HG03432 (cell line): Measurements from ENCODE around the gene EXOSC5.
"Not testable (repeated sequence)": the region's sequence is repeated elsewhere in the genome, so short reads cannot be mapped to it uniquely, and the experiment has no call there.

Source experiments
- ATAC-seq: cut with Tn5 transposase; IDR thresholded peaks from one replicate; pipeline ENCODE4 v1.9.1; 2021; ENCODE audit warnings: mild to moderate bottlenecking, moderate library complexity; ENCODE audit not compliant: unreplicated experiment

EXOSC5 gene

DNA sequence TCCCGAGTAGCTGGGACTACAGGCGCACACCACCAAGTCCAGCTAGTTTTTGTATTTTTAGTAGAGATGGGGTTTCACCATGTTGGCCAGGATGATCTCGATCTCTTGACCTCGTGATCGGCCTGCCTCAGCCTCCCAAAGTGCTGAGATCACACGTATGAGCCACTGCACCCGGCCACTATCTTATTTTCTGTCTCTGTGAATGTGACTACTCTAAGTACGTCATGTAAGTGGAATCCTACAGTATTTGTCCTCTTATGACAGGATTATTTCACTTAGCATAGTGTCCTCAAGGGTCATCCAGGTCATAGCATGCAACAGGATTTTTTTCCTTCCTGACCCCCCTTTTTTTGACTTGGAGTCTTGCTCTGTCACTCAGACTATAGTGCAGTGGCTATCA lies 25.6 kb downstream of the EXOSC5 start:
- ATAC-seq, result no peak

DNA sequence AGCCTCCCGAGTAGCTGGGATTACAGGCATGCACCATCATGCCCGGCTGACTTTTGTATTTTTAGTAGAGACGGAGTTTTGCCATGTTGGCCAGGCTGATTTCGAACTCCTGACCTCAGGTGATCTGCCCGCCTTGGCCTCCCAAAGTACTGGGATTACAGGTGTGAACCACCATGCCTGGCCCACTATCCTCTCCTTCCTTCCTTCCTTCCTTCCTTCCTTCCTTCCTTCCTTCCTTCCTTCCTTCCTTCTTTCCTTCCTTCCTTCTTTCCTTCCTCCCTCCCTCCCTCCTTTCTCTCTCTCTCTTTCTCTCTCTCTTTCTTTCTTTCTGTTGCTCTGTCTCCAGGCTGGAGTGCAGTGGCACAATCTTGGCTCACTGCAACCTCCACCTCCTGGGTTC lies 26.0 kb downstream of the EXOSC5 start:
- not testable (repeated sequence) for ATAC-seq

DNA sequence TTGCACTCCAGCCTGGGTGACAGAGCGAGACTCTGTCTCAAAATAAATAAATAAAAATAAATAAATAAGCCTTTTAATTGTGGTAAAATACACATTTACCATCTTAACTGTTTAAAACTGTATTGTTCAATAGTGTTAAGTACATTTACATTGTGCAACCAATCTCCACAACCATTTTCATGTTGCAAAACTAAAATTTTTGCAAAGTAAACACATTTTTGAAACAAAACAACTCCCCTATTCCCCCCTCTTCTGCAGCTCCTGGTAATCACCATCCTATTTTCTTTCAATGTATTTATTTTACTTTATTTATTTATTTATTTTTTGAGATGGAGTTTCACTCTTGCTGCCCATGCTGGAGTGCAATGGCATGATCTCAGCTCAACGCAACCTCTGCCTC lies 27.4 kb downstream of the EXOSC5 start:
- ATAC-seq, result no peak

DNA sequence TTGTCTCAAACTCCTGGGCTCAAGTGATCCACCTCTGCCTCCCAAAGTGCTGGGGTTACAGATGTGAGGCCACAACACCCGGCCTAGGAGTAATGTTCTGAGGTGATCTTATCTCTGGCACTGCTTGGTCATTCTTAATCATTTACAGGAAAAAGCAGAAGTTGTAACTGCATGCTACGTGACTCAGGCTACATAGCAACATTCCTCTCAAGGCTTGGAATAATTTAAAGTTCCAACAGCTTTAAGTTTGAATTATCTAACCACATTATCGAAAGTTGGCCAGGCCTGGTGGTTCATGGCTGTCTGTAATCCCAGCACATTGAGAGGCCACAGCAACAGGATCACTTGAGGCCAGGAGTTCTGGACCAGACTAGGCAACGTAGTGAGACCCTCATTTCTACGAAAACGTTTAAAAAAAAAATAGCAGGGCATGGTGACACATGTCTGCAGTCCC lies 29.3 kb downstream of the EXOSC5 start:
- no peak for ATAC-seq

DNA sequence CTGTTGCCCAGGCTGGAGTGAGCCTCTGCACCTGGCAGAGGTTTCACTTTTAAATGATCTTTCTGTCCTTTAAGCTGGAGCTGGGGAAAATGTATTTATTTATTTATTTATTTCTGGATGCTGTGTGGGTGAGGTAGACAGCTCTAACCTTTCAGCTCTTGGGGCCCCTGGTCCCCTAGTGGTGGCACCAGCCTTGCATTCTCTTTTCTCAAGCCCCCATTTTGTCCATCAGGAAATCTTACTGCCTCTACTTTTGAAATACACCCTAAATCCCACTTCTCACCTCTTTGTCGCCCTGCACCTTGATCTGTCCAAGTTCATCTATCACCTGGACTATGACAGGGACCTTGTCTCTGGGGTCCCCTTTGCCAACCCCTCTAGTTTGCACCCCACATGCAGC lies 31.1 kb downstream of the EXOSC5 start:
- ATAC-seq, result no peak

DNA sequence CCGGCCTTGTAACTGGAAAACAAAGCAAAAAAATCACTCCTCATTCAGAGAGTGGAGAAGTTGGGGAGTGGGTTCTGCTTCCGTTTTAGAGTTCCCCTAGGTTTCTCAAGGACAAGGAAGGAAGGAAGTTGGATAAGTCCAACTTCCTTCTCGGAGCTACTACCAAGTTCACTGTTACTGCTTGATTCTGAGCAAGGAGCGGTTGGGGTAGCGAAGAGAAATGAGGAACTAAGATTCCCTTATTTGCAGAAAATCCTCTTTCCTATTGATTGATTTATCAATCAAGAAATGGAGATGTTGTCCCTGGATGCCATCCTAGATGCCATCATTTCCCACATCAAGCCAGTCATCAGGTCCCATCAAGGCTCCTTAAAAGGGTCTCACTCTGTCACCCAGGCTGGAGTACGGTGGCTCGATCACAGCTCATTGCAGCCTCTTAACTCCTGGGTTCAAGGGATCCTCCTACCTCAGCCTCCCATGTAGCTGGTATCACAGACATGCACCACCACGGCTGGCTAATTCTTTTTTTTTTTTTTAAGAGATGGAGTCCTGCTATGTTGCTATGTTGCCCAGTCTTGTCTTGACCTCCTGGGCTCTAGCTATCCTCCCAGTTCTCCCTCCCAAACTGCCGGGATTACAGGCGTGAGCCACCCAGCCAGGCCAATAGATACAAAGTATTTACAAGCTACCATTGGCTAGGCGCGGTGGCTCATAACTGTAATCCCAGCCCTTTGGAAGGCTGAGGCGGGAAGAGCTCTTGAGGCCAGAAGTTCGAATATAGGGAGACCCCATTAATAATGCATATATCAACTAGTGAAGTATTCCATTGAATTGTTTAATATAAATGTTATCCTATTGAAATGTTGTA lies 32.4 kb downstream of the EXOSC5 start:
- ATAC-seq, result no peak

DNA sequence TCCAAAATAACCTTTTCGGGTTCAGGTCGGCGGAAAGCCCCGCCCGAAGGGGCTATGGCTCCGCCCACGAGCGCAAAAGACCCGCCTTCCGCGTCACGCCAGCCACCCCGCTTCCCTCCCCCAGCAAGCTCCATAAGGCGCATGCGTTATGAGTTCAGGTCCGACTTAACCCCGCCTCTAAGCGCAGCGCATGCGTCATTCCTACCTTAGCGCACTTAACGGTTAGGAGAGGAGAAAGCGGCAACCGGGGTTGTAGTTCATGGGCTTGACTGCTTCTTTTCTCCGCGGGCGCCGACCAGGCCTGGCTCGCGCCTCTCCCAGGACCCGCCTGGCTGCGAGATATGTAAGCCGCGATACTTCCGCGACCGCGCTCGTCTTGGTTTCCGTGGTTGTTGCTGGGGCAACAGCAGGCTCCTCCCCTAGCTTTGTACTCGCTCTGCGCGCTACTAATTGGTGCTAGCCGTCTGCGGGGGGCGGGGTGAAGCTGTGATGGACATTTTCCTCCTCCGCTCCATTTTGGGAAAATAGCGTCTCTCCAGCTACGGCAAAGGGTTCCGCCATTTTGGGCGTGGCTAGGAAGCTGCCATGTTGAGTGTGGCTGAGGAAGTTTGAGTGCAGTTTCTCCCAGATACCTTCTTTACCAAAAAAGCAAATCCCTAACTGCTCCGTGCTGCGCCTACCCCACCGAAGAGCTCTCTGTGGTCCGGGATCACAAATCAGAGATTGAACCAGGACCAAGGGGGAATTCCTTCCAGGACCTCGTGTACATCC lies 33.2 kb downstream of the EXOSC5 start, which contains the start of gene B9D2:
TSS of gene B9D2 (minus strand) at position 397 of the 771 bp plus-strand sequence. CDS start 630 bp downstream, outside the sequence.
- ATAC-seq, result peak; percentile 83

DNA sequence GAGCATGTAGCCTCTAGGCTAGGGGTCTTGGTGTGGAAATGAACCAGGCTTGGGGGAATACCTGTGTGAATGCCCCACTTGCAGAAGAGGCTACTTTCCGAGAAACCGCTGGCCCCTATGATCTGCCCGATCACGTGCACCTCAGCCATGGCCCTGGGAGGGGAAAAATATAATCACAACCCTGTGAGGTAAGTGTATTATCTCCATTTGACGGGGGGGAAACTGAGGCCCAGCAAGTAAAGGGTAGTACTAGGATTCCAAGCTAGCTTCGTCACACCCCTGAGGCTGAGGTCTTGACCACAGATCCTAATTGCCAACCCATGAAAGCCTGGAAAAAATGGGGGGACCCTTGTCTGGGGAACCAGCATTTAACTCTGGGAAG lies 33.8 kb downstream of the EXOSC5 start:
- no peak for ATAC-seq

DNA sequence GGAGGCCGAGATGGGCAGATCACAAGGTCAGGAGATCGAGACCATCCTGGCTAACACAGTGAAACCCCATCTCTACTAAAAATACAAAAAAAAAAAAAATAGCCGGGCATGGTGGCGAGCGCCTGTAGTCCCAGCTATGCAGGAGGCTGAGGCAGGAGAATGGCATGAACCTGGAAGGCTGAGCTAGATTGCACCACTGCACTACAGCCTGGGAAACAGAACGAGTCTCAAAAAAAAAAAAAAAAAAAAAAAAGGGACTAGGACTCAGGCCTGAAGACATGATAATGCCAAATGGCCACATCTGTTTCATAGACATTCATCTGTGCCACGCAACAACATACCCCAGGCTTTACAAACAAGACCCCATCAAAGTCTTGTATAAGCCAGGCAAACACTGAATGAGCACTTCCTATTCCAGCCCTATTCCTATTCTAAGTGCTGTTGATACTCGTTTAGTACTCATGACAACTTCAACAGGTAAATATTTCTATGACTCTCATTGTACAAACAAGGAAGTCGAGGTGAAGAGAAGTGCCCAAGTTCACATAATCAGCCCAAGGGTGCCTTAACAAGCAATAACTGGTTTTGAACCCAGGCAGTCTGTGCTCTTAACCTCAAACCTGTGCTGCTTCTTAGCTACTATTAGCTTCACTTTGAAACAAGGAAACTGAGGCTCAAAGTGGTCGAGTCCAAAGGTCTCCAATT lies 34.9 kb downstream of the EXOSC5 start:
- ATAC-seq, result no peak

DNA sequence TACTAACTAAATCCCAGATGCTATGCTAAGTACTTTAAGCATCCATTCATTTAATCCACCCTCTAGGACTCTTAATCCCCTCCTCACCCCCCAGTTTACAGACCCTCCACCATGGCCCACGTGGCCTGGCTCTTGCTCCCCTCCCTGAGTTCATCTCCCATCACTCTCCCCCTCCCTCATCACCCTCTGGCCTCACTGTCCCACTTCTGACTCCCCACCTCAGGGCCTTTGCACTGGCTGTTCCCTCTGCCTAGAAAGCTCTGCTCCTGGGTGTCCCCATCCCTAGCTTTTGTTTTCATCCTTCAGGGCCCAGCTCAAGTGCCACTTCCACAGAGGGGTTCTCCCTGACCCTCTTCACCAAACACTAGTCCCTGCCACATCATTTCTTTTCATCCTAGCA lies 37.4 kb downstream of the EXOSC5 start:
- ATAC-seq, result no peak

DNA sequence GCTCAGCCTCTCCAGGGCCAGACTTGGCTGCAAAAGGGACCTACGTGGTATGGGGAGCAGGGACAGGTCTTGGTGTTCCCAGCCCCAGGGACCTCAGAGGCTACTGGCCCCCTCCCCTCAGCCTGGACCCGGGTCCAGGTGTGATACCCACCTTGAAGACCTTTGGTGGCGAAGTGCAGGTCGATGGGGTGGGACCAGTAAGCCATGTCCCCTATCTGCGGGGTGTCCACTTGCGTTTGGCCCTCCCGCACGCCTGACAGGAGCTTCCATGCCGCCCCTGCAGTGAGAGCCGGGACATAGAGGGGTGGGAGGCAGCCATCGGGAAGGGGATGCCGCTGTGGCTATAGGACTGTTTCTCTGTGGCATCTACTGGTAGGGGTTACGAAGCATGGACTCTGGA lies 39.4 kb downstream of the EXOSC5 start:
- no peak for ATAC-seq

DNA sequence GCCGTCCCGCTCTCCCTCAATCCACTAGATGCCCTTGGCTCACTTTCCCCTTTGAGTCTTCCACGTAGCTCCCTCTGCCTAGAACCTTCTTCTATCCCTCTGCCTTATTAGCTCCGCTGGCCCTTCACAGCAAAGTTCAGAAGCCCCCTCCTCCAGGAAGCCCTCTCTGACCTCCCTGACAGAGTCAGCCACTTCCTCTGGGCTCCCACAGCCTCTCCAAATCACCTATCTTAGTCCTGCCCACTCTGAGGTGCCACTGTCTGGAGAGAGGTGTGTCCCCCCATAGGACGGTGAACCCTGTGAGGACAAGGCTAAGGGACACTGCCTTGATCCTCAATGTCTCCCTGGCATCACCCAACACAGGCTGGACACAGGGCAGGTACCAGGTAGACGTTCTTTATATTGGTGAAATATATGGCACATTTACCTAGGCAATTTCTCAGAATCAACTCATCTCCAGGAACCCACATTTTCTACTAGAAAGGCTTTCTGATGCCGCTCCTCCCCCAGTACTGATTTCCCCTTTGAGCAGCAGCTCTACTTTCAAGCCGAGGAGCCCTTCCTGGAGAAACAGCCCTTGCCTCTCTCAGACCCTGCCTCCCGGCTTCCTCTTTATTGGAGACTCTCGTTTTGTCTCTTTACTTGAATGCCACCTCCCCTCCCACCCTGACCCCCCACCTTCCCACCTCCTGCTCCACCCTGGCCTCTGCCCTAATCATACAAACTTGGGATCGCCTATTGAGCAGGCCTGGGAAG lies 40.0 kb downstream of the EXOSC5 start:
- ATAC-seq, result no peak

DNA sequence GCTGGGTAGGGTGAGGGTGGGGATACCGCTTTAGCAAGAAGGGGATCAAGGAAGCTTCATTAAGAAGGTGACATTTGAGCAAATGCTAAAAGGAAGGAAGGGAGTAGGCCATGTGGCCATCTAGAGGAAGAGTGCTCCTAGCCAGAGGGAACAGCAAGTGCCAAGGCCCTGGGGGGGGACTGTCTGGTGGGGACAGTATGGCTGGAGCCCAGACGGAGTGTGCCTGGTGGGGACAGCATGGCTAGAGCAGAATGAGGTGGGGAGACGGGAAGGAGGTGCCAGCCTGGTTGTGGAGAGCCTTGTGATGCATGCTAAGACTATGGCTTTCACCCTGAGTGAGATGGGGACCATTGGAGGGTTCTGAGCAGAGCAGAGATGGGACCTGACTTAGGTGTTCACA lies 41.4 kb downstream of the EXOSC5 start:
- ATAC-seq, result no peak

DNA sequence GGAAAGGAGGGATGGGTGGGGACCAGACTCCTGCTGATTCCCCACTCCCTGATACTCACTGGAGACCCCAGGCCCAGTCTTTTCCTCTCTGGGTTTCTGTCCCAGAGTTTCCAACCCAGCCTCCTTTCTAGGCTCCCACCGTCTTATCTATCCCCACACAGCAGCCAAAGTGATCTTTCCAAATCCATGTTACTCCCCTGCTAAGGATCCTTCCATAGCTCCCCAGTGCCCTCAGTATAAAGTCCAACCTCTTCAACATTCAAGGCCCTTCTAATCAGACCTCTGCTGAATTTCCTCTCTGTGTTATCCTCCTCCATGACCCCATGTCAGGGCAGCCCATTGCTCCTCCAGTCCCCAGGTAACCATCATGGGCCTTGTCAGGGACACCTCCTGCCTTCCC lies 42.1 kb downstream of the EXOSC5 start:
- no peak for ATAC-seq

DNA sequence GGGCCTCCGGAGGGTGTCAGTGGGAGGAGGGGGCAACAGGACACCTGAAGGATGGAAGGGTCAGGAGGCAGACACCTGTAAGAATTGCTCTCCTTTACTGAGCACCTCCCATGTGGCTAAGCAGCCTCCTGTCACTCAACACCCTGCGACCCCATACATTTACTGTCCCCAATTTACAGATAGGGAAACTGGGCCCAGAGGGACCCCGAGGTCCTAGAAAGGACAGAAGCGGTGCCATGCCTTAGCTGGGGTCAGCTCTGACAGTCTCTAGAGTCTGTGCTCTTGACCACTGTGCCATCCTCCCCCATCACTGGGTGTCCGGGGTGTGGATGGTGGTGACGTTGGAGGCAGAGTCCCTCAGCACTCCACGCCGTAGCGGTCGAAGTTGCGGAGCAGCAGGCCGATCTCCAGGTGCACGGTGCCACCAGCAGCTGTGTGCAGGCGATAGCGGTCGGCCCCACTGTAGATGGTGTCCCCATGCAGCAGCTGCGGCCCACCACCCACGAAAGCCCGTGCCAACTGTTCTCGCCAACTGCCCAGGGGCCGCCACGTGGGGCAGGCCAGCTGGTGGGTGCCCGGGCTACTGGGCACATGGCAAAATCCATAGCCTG lies 42.7 kb downstream of the EXOSC5 start:
- ATAC-seq, result no peak

DNA sequence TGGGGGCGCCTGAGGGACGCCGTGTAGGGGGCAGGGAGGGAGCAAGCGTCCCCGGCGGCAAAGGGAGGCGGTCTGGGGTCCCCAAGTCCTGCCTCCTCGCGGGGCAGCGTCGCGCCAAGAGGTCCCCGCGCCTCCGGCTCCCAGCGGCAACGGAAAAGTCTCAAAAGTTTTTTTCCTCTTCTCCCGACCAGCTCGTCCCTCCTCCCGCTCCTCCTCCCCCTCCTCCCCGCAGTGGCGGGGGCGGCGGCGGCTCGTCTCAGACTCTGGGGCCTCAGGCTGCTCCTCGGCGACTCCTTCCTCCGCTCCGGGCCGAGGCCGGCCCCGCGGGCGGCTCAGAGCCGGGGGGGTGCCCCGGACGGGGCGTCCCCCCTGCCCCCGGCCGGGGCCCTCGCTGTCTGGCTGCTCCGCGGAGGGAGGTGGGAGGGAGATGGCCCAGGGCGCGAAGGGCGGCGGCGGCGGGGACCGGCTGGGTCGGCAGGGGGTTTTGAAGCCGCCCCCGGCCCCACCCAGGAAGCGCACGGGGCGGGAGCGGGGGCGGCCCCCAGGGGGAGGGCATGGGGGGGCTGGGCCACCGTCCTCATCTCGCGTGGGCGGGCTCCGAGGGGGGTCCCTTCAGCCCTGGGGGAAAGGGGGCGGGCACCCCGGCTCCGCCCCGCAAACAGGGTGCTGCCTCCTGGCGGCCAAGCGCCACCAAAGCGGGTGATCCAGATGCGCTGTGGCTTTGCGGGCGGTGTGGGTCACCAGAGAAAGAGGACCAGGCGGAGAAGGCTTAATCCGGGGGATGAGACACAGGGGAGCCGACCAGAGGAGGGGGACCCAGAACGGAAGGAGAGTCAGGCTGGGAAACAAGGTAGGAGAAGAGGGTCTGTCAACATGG lies 43.5 kb downstream of the EXOSC5 start, which contains the start of gene TGFB1:
TSS of gene TGFB1 (minus strand) at position 457 of the 877 bp plus-strand sequence. CDS start 878 bp downstream, outside the sequence.
- ATAC-seq, result peak; percentile 48

DNA sequence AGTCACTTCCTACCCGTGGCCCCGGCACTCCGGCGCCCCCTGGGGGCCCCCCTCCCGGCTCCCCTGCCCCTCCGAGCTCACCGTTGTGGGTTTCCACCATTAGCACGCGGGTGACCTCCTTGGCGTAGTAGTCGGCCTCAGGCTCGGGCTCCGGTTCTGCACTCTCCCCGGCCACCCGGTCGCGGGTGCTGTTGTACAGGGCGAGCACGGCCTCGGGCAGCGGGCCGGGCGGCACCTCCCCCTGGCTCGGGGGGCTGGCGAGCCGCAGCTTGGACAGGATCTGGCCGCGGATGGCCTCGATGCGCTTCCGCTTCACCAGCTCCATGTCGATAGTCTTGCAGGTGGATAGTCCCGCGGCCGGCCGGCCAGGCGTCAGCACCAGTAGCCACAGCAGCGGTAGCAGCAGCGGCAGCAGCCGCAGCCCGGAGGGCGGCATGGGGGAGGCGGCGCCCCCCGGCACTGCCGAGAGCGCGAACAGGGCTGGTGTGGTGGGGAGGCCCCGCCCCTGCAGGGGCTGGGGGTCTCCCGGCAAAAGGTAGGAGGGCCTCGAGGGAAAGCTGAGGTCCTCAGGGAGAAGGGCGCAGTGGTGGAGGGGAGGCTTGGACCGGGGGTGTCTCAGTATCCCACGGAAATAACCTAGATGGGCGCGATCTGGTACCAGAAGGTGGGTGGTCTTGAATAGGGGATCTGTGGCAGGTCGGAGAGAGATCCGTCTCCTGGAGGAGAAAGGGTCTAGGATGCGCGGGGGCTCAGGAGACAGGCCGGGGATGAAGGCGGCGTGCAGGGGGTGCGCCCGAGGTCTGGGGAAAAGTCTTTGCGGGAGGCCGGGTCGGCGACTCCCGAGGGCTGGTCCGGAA lies 44.3 kb downstream of the EXOSC5 start:
- ATAC-seq, result peak; percentile 3

DNA sequence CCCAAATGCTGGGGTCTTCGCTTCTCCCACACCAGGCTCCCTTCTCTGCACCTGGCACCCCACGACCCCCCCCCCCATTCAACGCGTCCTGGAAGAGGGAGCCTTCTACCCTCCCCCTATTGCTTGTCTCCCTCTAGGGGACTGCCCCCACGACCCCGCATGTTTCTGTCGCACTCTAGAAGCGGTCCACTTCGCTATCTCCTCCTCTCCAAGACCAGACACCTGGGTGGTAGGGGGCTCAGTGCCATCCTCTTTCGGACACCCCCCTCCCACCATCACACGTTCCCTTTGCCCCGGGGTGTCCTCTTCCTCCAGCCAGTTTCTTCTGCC lies 44.9 kb downstream of the EXOSC5 start:
- no peak for ATAC-seq
